22Rv1 (cell line): ENCODE data around the gene PTPRA.

ENCODE experiments used
- CTCF ChIP-seq: fragments of 450-650 bp; IDR thresholded peaks from 2 replicates; pipeline ENCODE4 v1.5.1; 2017; ENCODE audit warnings: mild to moderate bottlenecking
- ZFX ChIP-seq: fragments of 450-650 bp; IDR thresholded peaks from 2 replicates; pipeline ENCODE4 v1.6.1; 2017; ENCODE audit warnings: antibody characterized with exemption, borderline replicate concordance

- TF ChIP-seq CTCF (no peak), ZFX (no peak)
Measured at GRCh38 chr20:3021327-3021726, 148.0 kb downstream of the PTPRA start.
